ENCODE data around the gene TSPAN18. TPM values are rescaled to one million over a fixed set of nuclear protein-coding genes. Genes with fewer than 3 reads are reported as not detected.

TSPAN18 gene
- total and polyA plus RNA-seq, 8 donors, result 27.2 to 85.8 (median 63.7) TPM

GRCh38 chr11:44872556-44872955 is 145.8 kb downstream of the TSPAN18 start:
- H3K9me3 ChIP-seq, result peaks cover 0 to 5% of the 10 kb centered on the region in 2 donors
- ATAC-seq, result no peak
- H3K27ac ChIP-seq, result no peak overlapping the region
- intact Hi-C loops (cut with DNase I), result no loop called here
- no peak overlapping the region for H3K4me3 ChIP-seq
- no peak for DNase-seq
- no peaks in the 10 kb centered on the region for H3K4me1 ChIP-seq
- H3K27me3 ChIP-seq, result peaks cover 0 to 8% of the 10 kb centered on the region in 2 donors
- no peaks in the 10 kb centered on the region for H3K36me3 ChIP-seq
- TF ChIP-seq, protein P1, sequence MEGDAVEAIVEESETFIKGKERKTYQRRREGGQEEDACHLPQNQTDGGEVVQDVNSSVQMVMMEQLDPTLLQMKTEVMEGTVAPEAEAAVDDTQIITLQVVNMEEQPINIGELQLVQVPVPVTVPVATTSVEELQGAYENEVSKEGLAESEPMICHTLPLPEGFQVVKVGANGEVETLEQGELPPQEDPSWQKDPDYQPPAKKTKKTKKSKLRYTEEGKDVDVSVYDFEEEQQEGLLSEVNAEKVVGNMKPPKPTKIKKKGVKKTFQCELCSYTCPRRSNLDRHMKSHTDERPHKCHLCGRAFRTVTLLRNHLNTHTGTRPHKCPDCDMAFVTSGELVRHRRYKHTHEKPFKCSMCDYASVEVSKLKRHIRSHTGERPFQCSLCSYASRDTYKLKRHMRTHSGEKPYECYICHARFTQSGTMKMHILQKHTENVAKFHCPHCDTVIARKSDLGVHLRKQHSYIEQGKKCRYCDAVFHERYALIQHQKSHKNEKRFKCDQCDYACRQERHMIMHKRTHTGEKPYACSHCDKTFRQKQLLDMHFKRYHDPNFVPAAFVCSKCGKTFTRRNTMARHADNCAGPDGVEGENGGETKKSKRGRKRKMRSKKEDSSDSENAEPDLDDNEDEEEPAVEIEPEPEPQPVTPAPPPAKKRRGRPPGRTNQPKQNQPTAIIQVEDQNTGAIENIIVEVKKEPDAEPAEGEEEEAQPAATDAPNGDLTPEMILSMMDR (IDR thresholded peaks at IDR 0.05), result no peak

- H3K4me3 ChIP-seq, result no peak overlapping the region
- no peak for ATAC-seq
- H3K9me3 ChIP-seq, result peaks cover 0 to 5% of the 10 kb centered on the region in 2 donors
- no peaks in the 10 kb centered on the region for H3K4me1 ChIP-seq
- DNase-seq, result no peak
- intact Hi-C loops (cut with DNase I), result no loop called here
- no peaks in the 10 kb centered on the region for H3K36me3 ChIP-seq
- H3K27ac ChIP-seq, result no peak overlapping the region
- TF ChIP-seq, protein P1 (IDR thresholded peaks at IDR 0.05), result no peak
- H3K27me3 ChIP-seq, result peaks cover 0 to 16% of the 10 kb centered on the region in 2 donors
These were observed 146.8 kb downstream of the TSPAN18 start for GRCh38 chr11:44873537-44873936.

GRCh38 chr11:44874284-44874683 is 147.5 kb downstream of the TSPAN18 start:
- no peaks in the 10 kb centered on the region for H3K4me1 ChIP-seq
- H3K27me3 ChIP-seq, result peaks cover 0 to 21% of the 10 kb centered on the region in 2 donors

DNA sequence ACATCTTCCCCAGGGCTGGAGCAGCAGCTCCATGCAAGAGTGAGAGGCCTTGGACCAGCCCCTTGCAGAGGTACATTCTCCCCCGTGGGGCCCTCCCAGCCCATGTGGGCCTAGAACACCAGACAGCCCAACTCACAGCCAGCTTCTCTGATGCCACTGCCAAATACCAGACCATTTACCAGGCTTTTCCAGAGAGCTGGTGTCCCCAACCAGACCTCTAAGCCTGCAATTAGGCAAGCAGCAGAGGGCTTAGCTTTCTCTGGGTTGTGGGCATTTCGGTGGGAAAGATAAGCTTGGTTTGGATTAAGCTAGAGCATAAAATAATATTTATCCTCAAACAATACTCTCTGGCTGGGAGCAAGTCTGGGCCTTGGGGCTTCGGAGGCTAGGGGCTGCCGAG is 148.3 kb downstream of the TSPAN18 start:
- no peaks in the 10 kb centered on the region for H3K4me1 ChIP-seq
- no peaks in the 10 kb centered on the region for H3K36me3 ChIP-seq
- DNase-seq (no peak), ATAC-seq (no peak)
- H3K27me3 ChIP-seq, result peaks cover 0 to 21% of the 10 kb centered on the region in 2 donors
- H3K9me3 ChIP-seq, result peaks cover 0 to 5% of the 10 kb centered on the region in 2 donors
- TF ChIP-seq, protein P1 (IDR thresholded peaks at IDR 0.05), result no peak
- no peak overlapping the region for H3K4me3 ChIP-seq
- intact Hi-C loops (cut with DNase I), result no loop called here
- H3K27ac ChIP-seq, result no peak overlapping the region

More at GRCh38 chr11:44874284-44874683, 147.5 kb downstream of the TSPAN18 start:
- peaks cover 0 to 5% of the 10 kb centered on the region in 2 donors for H3K9me3 ChIP-seq
- no peak overlapping the region for H3K27ac ChIP-seq
- intact Hi-C loops (cut with DNase I), result no loop called here
- DNase-seq, result no peak
- ATAC-seq, result no peak
- no peaks in the 10 kb centered on the region for H3K36me3 ChIP-seq
- TF ChIP-seq, protein P1 (IDR thresholded peaks at IDR 0.05), result no peak
- no peak overlapping the region for H3K4me3 ChIP-seq

DNA sequence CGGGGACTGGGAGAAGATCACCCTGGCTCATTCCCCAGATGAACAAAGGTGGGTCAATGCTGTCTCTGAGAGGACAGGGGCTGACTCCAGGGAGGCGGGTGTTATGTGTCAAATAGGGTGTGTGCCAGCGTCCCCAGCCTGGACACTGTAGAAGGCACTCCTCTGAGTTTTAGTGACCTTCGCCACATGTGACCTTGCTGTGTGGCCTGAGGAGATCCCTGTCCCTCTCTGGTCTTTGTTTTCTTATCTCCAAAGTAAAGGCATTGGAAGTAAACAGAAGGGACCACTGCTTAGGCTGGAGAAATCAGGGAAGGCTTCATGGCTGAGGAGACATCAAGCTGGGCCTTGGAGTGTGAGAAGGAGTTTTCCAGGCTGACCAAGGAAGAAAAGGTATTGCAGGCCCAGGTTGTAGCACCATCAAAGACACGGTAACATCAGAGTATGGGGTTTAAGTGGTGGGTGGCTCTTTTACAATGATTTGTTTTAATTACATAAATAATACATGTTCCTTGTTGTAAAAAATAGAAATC is 149.5 kb downstream of the TSPAN18 start:
- Histone ChIP-seq H3K27me3 (peaks cover 0 to 21% of the 10 kb centered on the region in 2 donors), H3K4me3 (no peak overlapping the region), H3K27ac (no peak overlapping the region), H3K36me3 (no peaks in the 10 kb centered on the region), H3K9me3 (peaks cover 0 to 1% of the 10 kb centered on the region in 2 donors), H3K4me1 (no peaks in the 10 kb centered on the region)
- intact Hi-C loops (cut with DNase I), result no loop called here
- DNase-seq (no peak), ATAC-seq (no peak)
- TF ChIP-seq, protein P1 (IDR thresholded peaks at IDR 0.05), result no peak
